ENCODE measurements around the gene L1CAM.

Gene L1CAM

GRCh38 chrX:153857348-153857903 lies 28.5 kb downstream of the L1CAM start:
- Mint-ChIP-seq H3K4me1 (ENCODE audit: low read depth) (peaks cover 10% of the 10 kb centered on the region), H3K9me3 (ENCODE audit: low read depth) (no peaks in the 10 kb centered on the region), H3K27ac (no peak overlapping the region), H3K27me3 (peaks cover 2% of the 10 kb centered on the region), H3K36me3 (no peaks in the 10 kb centered on the region), H3K4me3 (no peak overlapping the region)

GRCh38 chrX:153854702-153855101 lies 31.3 kb downstream of the L1CAM start:
- H3K27ac Mint-ChIP-seq: no peak overlapping the region
- no peak overlapping the region for H3K4me3 Mint-ChIP-seq
- peaks cover 10% of the 10 kb centered on the region for H3K4me1 Mint-ChIP-seq (ENCODE audit: low read depth)
- no peaks in the 10 kb centered on the region for H3K9me3 Mint-ChIP-seq (ENCODE audit: low read depth)
- H3K27me3 Mint-ChIP-seq: peaks cover 2% of the 10 kb centered on the region
- H3K36me3 Mint-ChIP-seq: no peaks in the 10 kb centered on the region

GRCh38 chrX:153853902-153854267 lies 32.1 kb downstream of the L1CAM start:
- Mint-ChIP-seq H3K36me3 (no peaks in the 10 kb centered on the region), H3K27me3 (peaks cover 2% of the 10 kb centered on the region), H3K27ac (no peak overlapping the region)

GRCh38 chrX:153853180-153853901 lies 32.6 kb downstream of the L1CAM start:
- H3K4me1 Mint-ChIP-seq (ENCODE audit: low read depth): peaks cover 10% of the 10 kb centered on the region
- H3K27me3 Mint-ChIP-seq: peaks cover 2% of the 10 kb centered on the region
- no peak overlapping the region for H3K4me3 Mint-ChIP-seq
- H3K36me3 Mint-ChIP-seq: no peaks in the 10 kb centered on the region
- no peak overlapping the region for H3K27ac Mint-ChIP-seq
- H3K9me3 Mint-ChIP-seq (ENCODE audit: low read depth): no peaks in the 10 kb centered on the region

More at GRCh38 chrX:153853902-153854267, 32.1 kb downstream of the L1CAM start:
- no peaks in the 10 kb centered on the region for H3K9me3 Mint-ChIP-seq (ENCODE audit: low read depth)
- no peak overlapping the region for H3K4me3 Mint-ChIP-seq
- H3K4me1 Mint-ChIP-seq (ENCODE audit: low read depth): peaks cover 10% of the 10 kb centered on the region

- H3K27ac Mint-ChIP-seq: no peak overlapping the region
- H3K4me1 Mint-ChIP-seq (ENCODE audit: low read depth): peaks cover 7% of the 10 kb centered on the region
- no peaks in the 10 kb centered on the region for H3K36me3 Mint-ChIP-seq
- peaks cover 2% of the 10 kb centered on the region for H3K27me3 Mint-ChIP-seq
- H3K9me3 Mint-ChIP-seq (ENCODE audit: low read depth): no peaks in the 10 kb centered on the region
- no peak overlapping the region for H3K4me3 Mint-ChIP-seq
These were observed 34.0 kb downstream of the L1CAM start for GRCh38 chrX:153851981-153852380.

GRCh38 chrX:153848325-153848724 lies 37.6 kb downstream of the L1CAM start:
- Mint-ChIP-seq H3K9me3 (ENCODE audit: low read depth) (no peaks in the 10 kb centered on the region), H3K36me3 (no peaks in the 10 kb centered on the region)

GRCh38 chrX:153845842-153846241 lies 40.1 kb downstream of the L1CAM start:
- H3K4me3 Mint-ChIP-seq: no peak overlapping the region
- H3K9me3 Mint-ChIP-seq (ENCODE audit: low read depth): no peaks in the 10 kb centered on the region
- no peaks in the 10 kb centered on the region for H3K4me1 Mint-ChIP-seq (ENCODE audit: low read depth)
- H3K27me3 Mint-ChIP-seq: peaks cover 4% of the 10 kb centered on the region
- no peaks in the 10 kb centered on the region for H3K36me3 Mint-ChIP-seq
- H3K27ac Mint-ChIP-seq: no peak overlapping the region

More at GRCh38 chrX:153848325-153848724, 37.6 kb downstream of the L1CAM start:
- no peak overlapping the region for H3K4me3 Mint-ChIP-seq
- H3K27ac Mint-ChIP-seq: no peak overlapping the region
- no peaks in the 10 kb centered on the region for H3K4me1 Mint-ChIP-seq (ENCODE audit: low read depth)
- peaks cover 2% of the 10 kb centered on the region for H3K27me3 Mint-ChIP-seq

- H3K4me3 Mint-ChIP-seq: no peak overlapping the region
These were observed 40.8 kb downstream of the L1CAM start for GRCh38 chrX:153845195-153845594.

GRCh38 chrX:153844509-153845082 lies 41.4 kb downstream of the L1CAM start:
- peaks cover 4% of the 10 kb centered on the region for H3K27me3 Mint-ChIP-seq
- no peaks in the 10 kb centered on the region for H3K4me1 Mint-ChIP-seq (ENCODE audit: low read depth)
- H3K36me3 Mint-ChIP-seq: no peaks in the 10 kb centered on the region
- no peak overlapping the region for H3K4me3 Mint-ChIP-seq
- no peaks in the 10 kb centered on the region for H3K9me3 Mint-ChIP-seq (ENCODE audit: low read depth)
- H3K27ac Mint-ChIP-seq: no peak overlapping the region

More at GRCh38 chrX:153845195-153845594, 40.8 kb downstream of the L1CAM start:
- no peaks in the 10 kb centered on the region for H3K9me3 Mint-ChIP-seq (ENCODE audit: low read depth)
- no peak overlapping the region for H3K27ac Mint-ChIP-seq
- H3K27me3 Mint-ChIP-seq: peaks cover 4% of the 10 kb centered on the region
- H3K4me1 Mint-ChIP-seq (ENCODE audit: low read depth): no peaks in the 10 kb centered on the region
- no peaks in the 10 kb centered on the region for H3K36me3 Mint-ChIP-seq

GRCh38 chrX:153836921-153837320 lies 49.1 kb downstream of the L1CAM start:
- Mint-ChIP-seq H3K9me3 (ENCODE audit: low read depth) (no peaks in the 10 kb centered on the region), H3K36me3 (no peaks in the 10 kb centered on the region), H3K4me1 (ENCODE audit: low read depth) (no peaks in the 10 kb centered on the region), H3K4me3 (no peak overlapping the region), H3K27ac (no peak overlapping the region), H3K27me3 (no peaks in the 10 kb centered on the region)

GRCh38 chrX:153832728-153833127 lies 53.2 kb downstream of the L1CAM start:
- Mint-ChIP-seq H3K4me1 (ENCODE audit: low read depth) (peaks cover 4% of the 10 kb centered on the region), H3K36me3 (no peaks in the 10 kb centered on the region), H3K27ac (no peak overlapping the region), H3K4me3 (no peak overlapping the region), H3K27me3 (no peaks in the 10 kb centered on the region), H3K9me3 (ENCODE audit: low read depth) (no peaks in the 10 kb centered on the region)

GRCh38 chrX:153831429-153832150 lies 54.4 kb downstream of the L1CAM start:
- Mint-ChIP-seq H3K9me3 (ENCODE audit: low read depth) (no peaks in the 10 kb centered on the region), H3K4me1 (ENCODE audit: low read depth) (peaks cover 15% of the 10 kb centered on the region), H3K36me3 (no peaks in the 10 kb centered on the region), H3K27ac (no peak overlapping the region), H3K4me3 (peak overlapping the region; percentile 65), H3K27me3 (no peaks in the 10 kb centered on the region)

- no peak overlapping the region for H3K27ac Mint-ChIP-seq
- no peaks in the 10 kb centered on the region for H3K36me3 Mint-ChIP-seq
These were observed 55.1 kb downstream of the L1CAM start for GRCh38 chrX:153830640-153831428.

GRCh38 chrX:153829799-153830639 lies 56.0 kb downstream of the L1CAM start, which contains the start of gene PDZD4:
Gene PDZD4, minus strand, starts transcription at chrX:153830544. Its CDS starts 246 bp downstream, at chrX:153830298.
- Mint-ChIP-seq H3K4me1 (ENCODE audit: low read depth) (peaks cover 15% of the 10 kb centered on the region), H3K36me3 (no peaks in the 10 kb centered on the region), H3K27ac (no peak within 1 kb of the TSS), H3K9me3 (ENCODE audit: low read depth) (no peaks in the 10 kb centered on the region), H3K4me3 (peak within 1 kb of the TSS; percentile 69), H3K27me3 (no peaks in the 10 kb centered on the region)

More at GRCh38 chrX:153830640-153831428, 55.1 kb downstream of the L1CAM start:
- H3K4me3 Mint-ChIP-seq: peak overlapping the region; percentile 69
- no peaks in the 10 kb centered on the region for H3K9me3 Mint-ChIP-seq (ENCODE audit: low read depth)
- no peaks in the 10 kb centered on the region for H3K27me3 Mint-ChIP-seq
- H3K4me1 Mint-ChIP-seq (ENCODE audit: low read depth): peaks cover 15% of the 10 kb centered on the region

Measured in activated naive CD8-positive, alpha-beta T cell (primary cell).